ACHN (cell line): ENCODE measurements around the gene ZNF84.

Experiments
- DNase-seq: peaks from one replicate; pipeline ENCODE4 v3.0.0-alpha.2; 2015
- in situ Hi-C: cut with HindIII; loops from 2 replicates; pipeline ENCODE4 v1.10.0; 2017; ENCODE audit warnings: low sequenced_read_pairs, low pct_ligation_motif_present, low pct_unique_long_range_greater_than_20kb

ZNF84 gene

DNA sequence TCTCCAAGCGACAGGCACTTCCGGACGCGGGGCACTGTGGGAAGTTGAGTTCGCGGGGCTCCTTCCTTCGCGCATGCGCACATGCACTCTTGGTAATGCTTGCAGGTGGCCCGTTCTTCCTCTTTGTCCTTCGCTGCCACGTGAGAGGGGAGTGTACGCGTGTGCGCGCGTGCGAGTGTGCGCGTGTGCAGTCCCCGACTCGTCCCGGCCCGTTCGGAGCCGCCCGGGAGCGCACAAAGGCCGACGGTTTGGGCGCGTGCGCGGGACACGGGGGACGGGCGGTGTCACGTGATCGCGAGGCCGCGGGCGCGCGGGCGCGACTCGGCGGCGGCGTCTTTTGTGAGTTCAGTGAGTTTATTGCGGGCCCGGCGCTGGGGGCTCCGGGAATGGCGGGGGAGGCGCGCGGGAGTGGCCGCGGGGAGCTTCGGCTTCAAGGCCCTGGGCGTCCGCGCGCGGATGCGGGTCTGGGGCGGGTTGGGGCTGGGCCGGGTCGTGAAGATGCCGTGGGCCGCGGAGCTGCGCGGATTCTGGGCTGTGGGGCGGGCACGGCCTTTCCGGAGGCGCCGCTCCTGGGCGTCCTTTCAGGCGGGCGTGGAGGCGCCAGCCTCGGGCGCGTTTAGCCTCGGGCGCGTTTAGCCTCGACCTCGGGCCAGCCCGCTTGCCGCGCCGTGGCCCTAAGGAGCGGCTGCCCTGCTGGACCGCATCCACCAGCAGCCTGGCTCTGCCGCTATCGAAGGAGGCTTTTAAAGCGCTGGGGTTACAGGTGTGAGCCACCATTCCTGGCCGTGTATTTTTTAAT lies at the start of gene ZNF84:
ZNF84 (plus strand) TSS at position 303 of the 799 bp plus-strand sequence. CDS start 3,959 bp downstream, outside the sequence.
- DNase-seq: peak; percentile 100
- in situ Hi-C loops: no loop called here

DNA sequence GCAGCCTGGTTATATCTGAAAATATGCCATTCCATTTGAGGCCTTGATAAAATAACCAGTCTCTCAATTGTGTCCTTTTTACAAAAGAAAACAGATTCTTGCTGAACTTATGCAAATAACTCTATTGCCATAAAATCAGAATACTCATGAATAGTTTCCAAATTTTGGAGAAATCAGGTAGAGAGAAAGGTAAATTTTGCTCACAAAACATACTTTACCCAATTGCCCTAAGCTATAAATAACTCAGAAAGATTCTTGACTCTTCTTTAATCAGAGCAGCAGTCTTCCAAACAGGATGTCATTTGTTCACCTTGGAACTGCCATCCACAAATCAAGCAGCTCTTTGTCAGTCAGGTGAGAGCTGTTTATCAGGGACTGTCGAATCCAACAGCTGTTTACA lies 38.6 kb upstream of the ZNF84 start:
- DNase-seq: no peak
- in situ Hi-C loops: no loop called here

DNA sequence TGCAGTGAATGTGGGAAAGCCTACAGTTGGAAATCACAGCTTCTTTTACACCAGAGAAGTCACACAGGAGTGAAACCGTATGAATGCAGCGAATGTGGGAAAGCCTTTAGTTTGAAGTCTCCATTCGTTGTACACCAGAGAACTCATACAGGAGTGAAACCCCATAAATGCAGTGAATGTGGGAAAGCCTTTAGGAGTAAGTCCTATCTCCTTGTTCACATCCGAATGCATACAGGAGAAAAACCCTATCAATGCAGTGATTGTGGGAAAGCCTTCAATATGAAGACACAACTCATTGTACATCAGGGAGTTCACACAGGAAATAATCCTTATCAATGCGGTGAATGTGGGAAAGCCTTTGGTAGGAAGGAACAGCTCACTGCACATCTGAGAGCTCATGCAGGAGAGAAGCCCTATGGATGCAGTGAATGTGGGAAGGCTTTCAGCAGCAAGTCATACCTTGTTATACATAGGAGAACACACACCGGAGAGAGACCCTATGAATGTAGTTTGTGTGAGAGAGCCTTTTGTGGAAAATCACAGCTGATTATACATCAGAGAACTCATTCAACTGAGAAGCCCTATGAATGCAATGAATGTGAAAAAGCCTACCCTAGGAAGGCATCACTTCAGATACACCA lies 26.5 kb upstream of the ZNF84 start:
- DNase-seq: no peak
- in situ Hi-C loops: no loop called here

DNA sequence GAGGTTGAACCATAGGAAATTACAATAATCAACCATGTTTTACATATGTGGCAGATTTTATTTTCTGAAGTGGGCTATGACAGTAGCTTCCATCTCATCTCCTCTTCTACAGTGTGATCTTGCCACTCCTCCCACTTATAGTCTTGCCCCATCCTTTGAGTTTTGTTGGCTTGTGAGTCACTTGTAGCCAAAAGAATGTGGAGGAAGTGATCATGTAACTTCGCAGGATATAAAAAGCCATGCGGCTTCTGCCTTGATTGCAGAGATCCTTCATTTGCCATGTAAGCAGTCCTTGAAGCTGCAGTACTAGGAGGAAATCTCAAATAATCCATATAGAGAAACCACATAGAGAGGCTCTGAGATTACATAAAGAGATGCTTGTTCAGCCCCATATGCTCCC lies 13.7 kb upstream of the ZNF84 start:
- in situ Hi-C loops: no loop called here
- DNase-seq: no peak

DNA sequence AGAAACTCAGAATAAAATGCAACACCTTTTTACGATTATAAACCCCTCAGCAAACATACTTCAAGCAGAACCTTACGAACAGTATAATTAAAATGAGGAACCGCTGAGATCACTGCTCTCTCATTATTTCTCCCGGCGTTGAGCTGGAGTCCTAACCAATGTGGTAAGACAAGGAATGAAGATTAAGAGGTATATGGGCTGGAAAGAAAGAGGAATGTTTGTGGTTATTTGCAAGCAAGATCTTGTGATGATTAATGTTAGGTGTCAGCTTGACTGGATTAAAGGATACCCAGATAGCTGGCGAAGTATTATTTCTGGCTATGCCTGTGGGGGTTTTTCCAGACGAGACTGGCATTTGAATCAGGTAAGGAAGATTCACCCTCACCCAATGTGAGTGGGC lies 10.3 kb upstream of the ZNF84 start:
- DNase-seq: peak; percentile 19

DNA sequence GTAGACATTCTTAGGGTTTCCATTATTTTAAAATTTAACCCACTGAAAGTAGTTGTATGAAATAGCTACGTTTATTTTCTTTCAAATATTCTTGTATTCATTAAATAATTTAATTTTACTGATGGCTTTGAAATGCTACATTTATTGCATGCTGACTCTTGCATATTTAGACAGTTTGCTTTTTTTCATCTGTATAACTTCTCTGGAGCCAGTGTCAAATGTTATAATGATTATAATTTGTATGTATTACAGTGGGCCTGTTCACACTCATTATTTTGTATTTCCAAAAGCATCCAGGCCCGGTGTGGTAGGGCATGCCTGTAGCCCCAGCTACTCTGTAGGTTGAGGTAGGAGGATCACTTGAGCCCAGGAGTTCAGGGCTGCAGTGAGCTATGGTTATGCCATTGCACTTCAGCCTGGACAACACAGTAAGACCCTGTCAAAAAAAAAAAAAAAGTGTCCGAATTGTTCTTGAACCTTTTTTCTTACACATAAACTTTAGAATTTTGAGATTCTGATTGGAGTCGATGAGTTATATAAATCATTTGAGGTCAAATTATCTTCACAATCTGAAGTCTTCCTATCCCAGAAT lies 905 bp downstream of the ZNF84 start:
- in situ Hi-C loops: no loop called here
- DNase-seq: no peak

More for the DNA sequence above, 10.3 kb upstream of the ZNF84 start:
- in situ Hi-C loops: no loop called here

DNA sequence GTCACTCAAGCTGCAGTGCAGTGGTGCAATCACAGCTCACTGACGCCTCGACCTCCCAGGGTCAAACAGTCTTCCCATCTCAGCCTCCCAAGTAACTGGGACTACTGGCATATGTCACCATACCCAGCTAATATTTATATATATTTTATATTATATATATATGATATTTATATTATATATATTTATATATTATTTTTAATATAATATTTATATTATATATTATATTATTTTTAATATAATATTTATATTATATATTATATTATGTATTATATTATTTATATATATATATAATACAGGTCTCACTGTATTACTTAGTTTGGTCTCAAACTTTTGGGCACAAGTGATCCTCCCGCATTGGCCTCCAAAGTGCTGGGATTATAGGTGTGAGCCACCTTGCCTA lies 9.4 kb downstream of the ZNF84 start:
- DNase-seq: no peak
- in situ Hi-C loops: no loop called here

DNA sequence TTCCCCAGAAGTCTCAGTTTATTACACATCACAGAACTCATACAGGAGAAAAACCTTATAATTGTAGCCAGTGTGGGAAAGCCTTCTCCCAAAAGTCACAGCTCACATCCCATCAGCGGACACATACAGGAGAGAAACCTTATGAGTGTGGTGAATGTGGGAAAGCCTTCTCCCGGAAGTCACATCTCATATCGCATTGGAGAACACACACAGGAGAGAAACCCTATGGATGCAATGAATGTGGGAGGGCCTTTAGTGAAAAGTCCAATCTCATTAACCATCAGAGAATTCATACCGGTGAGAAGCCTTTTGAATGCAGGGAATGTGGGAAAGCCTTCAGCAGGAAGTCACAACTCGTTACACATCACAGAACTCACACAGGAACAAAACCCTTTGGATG lies 20.1 kb downstream of the ZNF84 start:
- no peak for DNase-seq
- in situ Hi-C loops: no loop called here

DNA sequence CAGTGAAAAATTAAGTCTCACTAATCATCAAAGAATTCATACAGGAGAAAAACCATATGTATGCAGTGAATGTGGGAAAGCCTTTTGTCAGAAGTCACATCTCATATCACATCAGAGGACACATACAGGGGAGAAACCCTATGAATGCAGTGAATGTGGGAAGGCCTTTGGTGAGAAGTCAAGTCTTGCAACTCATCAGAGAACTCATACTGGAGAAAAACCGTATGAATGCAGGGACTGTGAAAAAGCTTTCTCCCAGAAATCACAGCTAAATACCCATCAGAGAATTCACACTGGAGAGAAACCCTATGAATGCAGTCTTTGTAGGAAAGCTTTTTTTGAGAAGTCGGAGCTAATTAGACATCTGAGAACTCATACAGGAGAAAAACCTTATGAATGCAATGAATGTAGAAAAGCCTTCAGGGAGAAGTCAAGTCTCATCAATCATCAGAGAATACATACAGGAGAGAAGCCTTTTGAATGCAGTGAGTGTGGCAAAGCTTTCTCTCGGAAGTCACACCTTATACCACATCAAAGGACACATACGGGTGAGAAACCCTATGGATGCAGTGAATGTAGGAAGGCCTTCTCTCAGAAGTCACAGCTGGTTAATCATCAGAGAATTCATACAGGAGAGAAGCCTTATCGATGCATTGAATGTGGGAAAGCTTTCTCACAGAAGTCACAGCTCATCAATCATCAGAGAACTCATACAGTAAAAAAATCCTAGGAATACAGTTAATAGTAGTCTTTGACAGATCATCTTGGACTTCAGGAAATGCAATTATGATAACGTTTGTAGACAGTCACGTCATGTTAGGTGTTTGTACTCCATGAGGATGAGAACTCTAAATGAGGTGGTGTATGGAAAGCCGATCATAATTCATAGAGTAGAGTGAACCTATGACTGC lies 21.1 kb downstream of the ZNF84 start:
- in situ Hi-C loops: no loop called here

DNA sequence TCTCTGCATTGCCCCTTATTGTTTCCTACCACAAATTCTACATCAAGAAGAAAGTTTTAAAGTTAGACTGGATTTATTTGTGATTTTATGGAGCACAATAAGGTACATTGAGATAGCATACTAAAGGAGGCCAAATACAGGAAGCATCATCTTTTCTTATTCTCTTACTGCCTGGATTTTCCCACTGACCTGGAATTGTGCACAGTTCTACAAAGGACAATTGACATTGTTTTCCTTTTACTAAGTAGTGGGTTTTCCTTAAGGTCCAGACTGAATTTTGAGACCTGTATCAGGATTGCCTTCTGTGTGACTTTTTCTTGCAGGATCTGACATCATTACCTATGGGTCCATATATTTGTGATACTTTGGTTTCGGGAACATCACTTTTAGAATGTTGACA lies 24.6 kb downstream of the ZNF84 start:
- in situ Hi-C loops: no loop called here
- no peak for DNase-seq

More for the DNA sequence above, 21.1 kb downstream of the ZNF84 start:
- DNase-seq: peak; percentile 15

DNA sequence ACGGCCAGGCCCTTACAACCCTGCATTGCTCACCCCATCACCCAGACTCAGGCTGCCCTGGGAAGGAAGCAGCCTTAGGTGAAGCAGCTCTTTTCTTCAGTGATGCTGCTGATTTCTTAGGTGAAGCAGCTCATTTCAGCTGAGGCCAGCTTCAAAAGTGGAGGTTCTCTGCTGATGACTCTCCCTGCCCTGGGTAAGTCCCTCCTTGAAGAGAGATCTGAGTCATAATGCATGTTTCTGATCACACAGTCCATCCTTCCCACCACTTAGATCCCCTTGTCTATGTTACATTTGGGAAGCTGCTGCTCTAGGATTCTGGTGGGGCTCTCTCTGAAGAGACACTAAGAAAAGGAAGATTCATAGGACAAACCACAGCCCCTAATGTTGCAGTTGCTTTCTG lies 26.2 kb downstream of the ZNF84 start:
- in situ Hi-C loops: no loop called here
- no peak for DNase-seq

DNA sequence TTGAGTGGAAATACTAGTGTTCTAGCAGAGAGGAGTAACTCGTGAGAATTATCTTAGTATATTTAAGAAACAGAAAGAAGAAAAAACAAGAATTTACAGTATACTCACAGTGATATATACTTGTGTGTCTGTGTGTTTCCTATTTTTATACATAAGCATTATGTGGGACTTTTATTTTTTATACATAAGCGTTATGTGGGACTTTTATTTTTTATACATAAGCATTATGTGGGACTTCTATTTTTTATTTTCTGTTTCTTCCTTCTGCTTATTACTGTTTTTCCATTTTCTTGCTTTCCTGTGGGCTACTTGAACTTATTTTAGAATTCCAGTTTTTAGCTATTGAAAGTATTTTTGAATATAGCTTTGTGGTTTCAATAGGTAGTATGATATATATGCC lies 36.5 kb downstream of the ZNF84 start:
- in situ Hi-C loops: no loop called here

DNA sequence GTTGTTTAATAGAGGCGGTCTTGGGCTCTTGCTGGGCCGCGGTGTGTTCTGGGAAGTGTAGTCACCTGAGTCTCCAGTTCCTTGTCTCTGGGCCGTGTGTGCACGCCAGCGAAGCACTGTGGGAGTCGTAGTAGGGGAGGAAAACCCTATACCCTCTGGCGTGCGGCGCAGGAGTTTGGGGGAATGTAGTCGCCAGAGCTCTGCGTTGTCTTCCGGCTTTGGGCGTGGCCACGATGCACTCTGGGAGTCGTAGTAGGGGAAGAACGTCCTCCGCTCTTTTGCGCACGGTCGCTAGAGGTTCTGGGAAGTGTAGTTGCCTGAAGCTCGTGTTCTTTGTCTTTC lies 42.7 kb downstream of the ZNF84 start:
- peak; percentile 100 for DNase-seq
- in situ Hi-C loops: no loop called here

More for the DNA sequence above, 36.5 kb downstream of the ZNF84 start:
- no peak for DNase-seq

DNA sequence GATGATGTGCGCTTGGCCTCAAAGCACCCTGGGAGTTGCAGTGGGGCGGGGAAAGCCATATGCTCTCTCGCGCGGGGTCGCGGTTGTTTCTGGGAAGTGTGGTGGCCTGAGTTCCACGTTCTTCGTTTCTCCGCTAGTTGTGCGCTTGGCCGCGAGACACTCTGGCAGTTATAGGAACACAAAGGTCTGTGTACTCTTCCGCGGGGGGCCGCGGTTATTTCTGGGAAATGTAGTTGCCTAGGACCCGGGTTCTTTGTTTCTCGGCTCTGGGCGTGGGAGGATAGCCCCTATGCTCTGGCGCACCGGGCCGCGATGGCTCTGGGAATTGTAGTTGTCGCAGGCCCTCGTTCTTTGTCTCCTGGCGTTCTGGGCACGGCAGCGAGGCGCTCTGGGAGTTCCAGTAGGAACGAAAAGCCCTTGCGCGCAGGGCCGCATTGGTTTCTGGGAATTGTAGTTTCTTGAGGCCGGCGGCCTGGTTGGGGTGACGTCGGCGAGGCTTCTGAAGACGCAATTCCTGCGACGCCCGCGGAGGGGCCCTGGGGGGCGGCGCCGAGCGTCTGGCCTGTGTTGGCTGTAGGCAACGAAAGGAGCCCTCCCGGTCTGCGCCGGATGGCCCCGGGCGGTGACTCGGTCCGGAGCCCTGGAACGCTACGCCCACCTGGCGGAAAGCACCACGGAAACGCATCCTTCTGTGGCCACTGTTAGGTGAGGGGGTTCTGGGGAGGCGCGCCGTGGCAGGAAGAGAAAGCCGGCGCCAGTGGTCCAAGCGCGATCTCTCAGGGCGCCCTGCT lies 43.3 kb downstream of the ZNF84 start, which contains the start of gene ZNF140:
ZNF140 (plus strand) TSS at position 556 of the 791 bp plus-strand sequence. CDS start 398 bp downstream, outside the sequence.
- in situ Hi-C loops: no loop called here
- DNase-seq: peak; percentile 99

DNA sequence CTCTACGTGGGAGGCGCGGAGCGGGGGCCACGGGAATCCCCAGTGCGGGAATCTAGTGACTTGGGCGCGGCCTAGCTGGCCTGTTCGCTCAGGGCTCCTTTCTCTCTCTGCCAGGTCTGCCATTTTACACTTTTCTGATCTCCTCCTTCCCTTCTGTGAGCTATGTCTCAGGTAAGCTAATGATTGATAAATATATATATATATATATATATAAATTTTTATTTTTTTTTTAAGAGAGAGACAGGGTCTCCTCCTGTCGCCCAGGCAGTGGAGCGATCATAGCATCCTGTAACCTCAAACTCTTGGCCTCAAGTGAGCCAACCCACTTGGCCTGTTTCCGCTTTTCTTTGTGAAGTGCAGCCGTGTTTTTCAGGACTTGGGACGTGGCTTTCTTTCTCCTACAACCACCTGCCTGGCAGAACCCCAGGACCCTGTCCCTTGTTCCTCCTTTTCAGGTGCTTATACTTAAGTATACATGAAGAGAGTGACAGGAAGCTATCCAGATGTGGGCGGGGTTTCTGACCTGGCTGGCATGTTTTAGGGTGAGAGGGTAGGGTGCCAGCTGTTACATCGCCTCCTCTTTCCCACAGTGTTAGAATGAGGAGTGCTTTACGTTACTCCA lies 44.0 kb downstream of the ZNF84 start:
- no peak for DNase-seq
- in situ Hi-C loops: no loop called here

DNA sequence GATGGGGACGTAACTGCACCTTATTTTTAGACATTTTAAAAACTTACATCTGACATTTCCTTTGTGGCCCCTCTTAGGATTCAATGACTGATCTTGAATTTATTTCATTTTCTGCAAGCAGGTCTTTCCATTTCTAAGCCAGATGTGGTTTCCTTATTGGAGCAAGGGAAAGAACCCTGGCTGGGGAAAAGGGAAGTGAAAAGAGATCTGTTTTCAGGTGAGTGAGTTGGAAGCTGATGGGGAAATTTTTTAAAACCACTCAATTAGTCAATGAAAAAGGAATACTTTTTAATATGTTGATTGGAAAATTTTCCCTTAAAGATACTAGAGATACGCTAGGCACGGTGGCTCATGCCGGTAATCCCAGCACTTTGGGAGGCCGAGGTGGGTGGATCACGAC lies 46.0 kb downstream of the ZNF84 start:
- no peak for DNase-seq
- in situ Hi-C loops: no loop called here

DNA sequence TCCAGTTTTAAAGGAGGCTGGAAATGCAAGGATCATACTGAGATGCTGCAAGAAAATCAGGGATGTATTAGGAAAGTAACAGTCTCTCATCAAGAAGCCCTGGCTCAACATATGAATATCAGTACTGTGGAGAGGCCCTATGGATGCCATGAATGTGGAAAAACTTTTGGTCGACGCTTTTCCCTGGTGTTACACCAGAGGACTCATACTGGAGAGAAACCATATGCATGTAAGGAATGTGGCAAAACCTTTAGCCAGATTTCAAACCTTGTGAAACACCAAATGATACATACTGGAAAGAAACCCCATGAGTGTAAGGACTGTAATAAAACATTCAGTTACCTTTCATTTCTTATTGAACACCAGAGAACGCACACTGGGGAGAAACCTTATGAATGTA lies 68.3 kb downstream of the ZNF84 start:
- peak; percentile 18 for DNase-seq
- in situ Hi-C loops: no loop called here

DNA sequence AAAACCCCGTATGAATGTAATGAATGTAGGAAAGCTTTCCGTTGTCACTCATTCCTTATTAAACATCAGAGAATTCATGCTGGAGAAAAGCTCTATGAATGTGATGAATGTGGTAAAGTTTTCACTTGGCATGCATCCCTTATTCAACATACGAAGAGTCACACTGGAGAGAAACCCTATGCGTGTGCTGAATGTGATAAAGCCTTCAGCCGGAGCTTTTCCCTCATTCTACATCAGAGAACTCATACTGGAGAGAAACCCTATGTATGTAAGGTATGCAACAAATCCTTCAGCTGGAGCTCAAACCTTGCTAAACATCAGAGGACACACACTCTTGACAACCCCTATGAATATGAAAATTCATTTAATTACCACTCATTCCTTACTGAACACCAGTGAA lies 68.9 kb downstream of the ZNF84 start:
- peak; percentile 37 for DNase-seq
- in situ Hi-C loops: no loop called here
